ENCODE results near the gene DLEU7.

- TF ChIP-seq ESRRG (CRISPR knock-in tag; IDR thresholded peaks at IDR 0.05) (no peak), PATZ1 (CRISPR knock-in tag; IDR thresholded peaks at IDR 0.05; ENCODE audit: borderline replicate concordance) (no peak), POU6F1 (CRISPR knock-in tag; IDR thresholded peaks at IDR 0.05; ENCODE audit: borderline replicate concordance, low read depth) (no peak), CREB5 (CRISPR knock-in tag; IDR thresholded peaks at IDR 0.05; ENCODE audit: low read depth) (no peak), RARB (CRISPR knock-in tag; IDR thresholded peaks at IDR 0.05) (no peak), ZFP3 (CRISPR knock-in tag; IDR thresholded peaks at IDR 0.05) (no peak), ZFP30 (CRISPR knock-in tag; IDR thresholded peaks at IDR 0.05) (no peak), ZNF70 (CRISPR knock-in tag; IDR thresholded peaks at IDR 0.05) (no peak)
Measured at GRCh38 chr13:50829896-50830295, 13.6 kb downstream of the DLEU7 start.

All from SK-N-SH treated with all-trans-retinoic acid at 6 μM for 48 hours (cell line).